Naive thymus-derived CD8-positive, alpha-beta T cell (primary cell): Measurements from ENCODE around the gene CDH23. TPM values are rescaled to one million over a fixed set of nuclear protein-coding genes. Genes with fewer than 3 reads are reported as not detected.

Experiments
- ATAC-seq, 2 donors: fragments of 150-1000 bp; cut with Tn5 transposase in 1 of 2; sonication (Bioruptor Pico), chemical (Tn5 transposase) in 1 of 2; 1 replicate in 1 of 2; 2 replicates in 1 of 2; pipeline ENCODE4 v1.10.0; 2021; ENCODE audit warnings: mild to moderate bottlenecking in 2 of 2, moderate library complexity in 2 of 2
- POLR2A ChIA-PET: fragments of 350-600 bp; sonication (Branson Sonifier 250); formaldehyde crosslinking; loops from one replicate; lab custom pipeline; 2021; ENCODE audit warnings: antibody characterized with exemption; lab: Charles Lee
- DNase-seq, 10 donors: peaks; one replicate each; pipeline versions ENCODE4 v3.0.0 to v3.0.0-alpha.2; 2020 to 2022
- H3K27ac Mint-ChIP-seq, 10 donors: one replicate each; pipeline ENCODE4 v1.8.0; 2020 to 2022; ENCODE audit warnings: mild to moderate bottlenecking in 10 of 10, mixed read lengths in 10 of 10, moderate library complexity in 4 of 10, inconsistent platforms in 1 of 10
- H3K27me3 Mint-ChIP-seq, 5 donors: one replicate each; pipeline ENCODE4 v1.8.0; 2021 to 2022; ENCODE audit warnings: mixed read lengths in 5 of 5
- H3K36me3 Mint-ChIP-seq, 3 donors: one replicate each; pipeline ENCODE4 v1.8.0; 2020 to 2022; ENCODE audit warnings: mixed read lengths in 3 of 3, mild to moderate bottlenecking in 2 of 3, inconsistent platforms in 1 of 3
- H3K4me1 Mint-ChIP-seq, 4 donors: one replicate each; pipeline ENCODE4 v1.8.0; 2021 to 2022; ENCODE audit warnings: mixed read lengths in 4 of 4
- H3K4me3 Mint-ChIP-seq, 10 donors: one replicate each; pipeline ENCODE4 v1.8.0; 2020 to 2022; ENCODE audit warnings: mild to moderate bottlenecking in 10 of 10, mixed read lengths in 10 of 10, moderate library complexity in 6 of 10, inconsistent platforms in 1 of 10
- H3K9me3 Mint-ChIP-seq, 9 donors: one replicate each; pipeline ENCODE4 v1.8.0; 2020 to 2022; ENCODE audit warnings: mixed read lengths in 9 of 9, mild to moderate bottlenecking in 3 of 9, inconsistent platforms in 1 of 9, moderate library complexity in 1 of 9
- polyA plus RNA-seq, 3 donors: library from polyadenylated mRNA; unstranded; fragments of 300-500 nt; fragmentation: Illumina TruSeq; gene quantifications; one replicate each; pipeline ENCODE4 v1.2.3, GENCODE V29; 2021
- total RNA-seq, 8 experiments: library from RNA in 2 of 8; stranded (reverse) in 2 of 8; gene quantifications; one replicate each; pipeline ENCODE4 v1.2.3 and lab custom pipeline; 2021 to 2026

CDH23 gene
- total and polyA plus RNA-seq, 5 experiments from 2014 or later, result 0.82 to 10.2 (median 3.8) TPM

DNA sequence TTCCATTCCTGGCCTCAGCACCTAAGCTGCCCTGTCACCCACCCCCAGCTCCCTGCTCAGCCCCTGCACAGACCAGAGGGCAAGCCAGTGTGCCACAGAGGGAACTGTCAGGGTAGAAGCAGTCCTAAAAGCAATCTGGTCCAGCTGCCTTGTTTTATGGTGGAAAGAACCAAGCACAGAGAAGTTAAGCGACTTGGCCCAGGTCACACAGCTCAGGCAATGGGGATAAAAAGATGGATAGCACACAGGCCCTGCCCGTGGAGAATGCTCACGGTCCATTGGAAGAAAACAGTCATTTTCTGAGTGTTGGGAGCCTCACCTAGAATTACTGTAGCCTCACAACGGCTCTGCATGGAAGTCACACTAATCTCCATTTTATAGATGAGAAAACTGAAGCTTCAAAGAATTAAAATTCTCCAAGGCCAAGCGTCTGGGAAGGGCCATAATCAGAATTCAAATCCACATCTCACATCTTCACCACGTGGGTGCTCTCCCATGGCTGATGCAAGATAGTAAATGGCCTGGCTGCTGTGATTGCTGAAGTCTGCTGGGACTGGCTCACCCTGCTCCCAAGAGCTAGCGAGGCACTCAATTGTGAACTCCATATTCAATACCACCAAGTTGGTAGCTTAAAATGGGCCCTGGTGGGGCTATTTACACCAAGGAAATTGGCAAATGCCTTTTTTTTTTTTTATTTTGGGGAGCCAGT, 296.0 kb downstream of the CDH23 start:
- no peak for DNase-seq
- no peaks in the 10 kb centered on the region for H3K27me3 Mint-ChIP-seq
- H3K4me3 Mint-ChIP-seq, result no peak overlapping the region
- peak overlapping the region in 1 of 10 donors; percentile 31 for H3K27ac Mint-ChIP-seq
- peaks cover 0 to 11% (median 4%) of the 10 kb centered on the region in 9 donors for H3K9me3 Mint-ChIP-seq
- ATAC-seq, result no peak
- peaks cover 15 to 46% (median 38%) of the 10 kb centered on the region in 4 donors for H3K4me1 Mint-ChIP-seq
- POLR2A ChIA-PET, result interaction anchor here (0.6 to 16.7 kb wide), 7 partner anchors 11 to 616 kb away, joined by 3 to 194 read pairs (median 3); partner anchors contain the start of gene VSIR
- no peaks in the 10 kb centered on the region for H3K36me3 Mint-ChIP-seq

- DNase-seq, result no peak
- Mint-ChIP-seq H3K27ac (peak overlapping the region in 8 of 10 donors; percentile 19 to 91 (median 80)), H3K36me3 (no peaks in the 10 kb centered on the region), H3K4me1 (peaks cover 13 to 48% (median 43%) of the 10 kb centered on the region in 4 donors), H3K27me3 (no peaks in the 10 kb centered on the region), H3K4me3 (peak overlapping the region in 7 of 10 donors; percentile 15 to 79 (median 45)), H3K9me3 (peaks cover 0 to 6% (median 0%) of the 10 kb centered on the region in 9 donors)
- POLR2A ChIA-PET, result interaction anchor here (3.1 to 16.7 kb wide), 2 partner anchors 35 to 77 kb away, joined by 21 to 194 read pairs; partner anchors contain the start of gene VSIR
- no peak for ATAC-seq
Observed at GRCh38 chr10:71693377-71693776, 296.7 kb downstream of the CDH23 start.

GRCh38 chr10:71694039-71694501, 297.4 kb downstream of the CDH23 start:
- peaks cover 16 to 54% (median 49%) of the 10 kb centered on the region in 4 donors for H3K4me1 Mint-ChIP-seq
- POLR2A ChIA-PET, result interaction anchor here (0.7 to 16.7 kb wide), 7 partner anchors 20 to 77 kb away, joined by 3 to 194 read pairs (median 6); partner anchors contain the start of gene VSIR
- H3K36me3 Mint-ChIP-seq, result no peaks in the 10 kb centered on the region
- DNase-seq (no peak), ATAC-seq (no peak)
- no peaks in the 10 kb centered on the region for H3K27me3 Mint-ChIP-seq
- H3K27ac Mint-ChIP-seq, result peak overlapping the region; percentile 70 to 94 (median 87)
- peak overlapping the region; percentile 49 to 82 (median 76) for H3K4me3 Mint-ChIP-seq
- peaks cover 0 to 5% (median 0%) of the 10 kb centered on the region in 9 donors for H3K9me3 Mint-ChIP-seq

- Mint-ChIP-seq H3K9me3 (peaks cover 0 to 3% (median 0%) of the 10 kb centered on the region in 9 donors), H3K4me3 (peak overlapping the region; percentile 53 to 82 (median 76)), H3K27ac (peak overlapping the region; percentile 70 to 94 (median 87)), H3K36me3 (no peaks in the 10 kb centered on the region), H3K4me1 (peaks cover 18 to 59% (median 53%) of the 10 kb centered on the region in 4 donors), H3K27me3 (no peaks in the 10 kb centered on the region)
- DNase-seq, result peak in 5 of 10 donors; percentile 17 to 58 (median 46)
- POLR2A ChIA-PET, result interaction anchor here (0.7 to 16.7 kb wide), 10 partner anchors 15 to 76 kb away, joined by 3 to 194 read pairs (median 6); partner anchors contain the start of gene VSIR
- ATAC-seq, result peak; percentile 75 to 78
Observed at GRCh38 chr10:71694567-71694968, 297.8 kb downstream of the CDH23 start.

- Mint-ChIP-seq H3K9me3 (peaks cover 0 to 3% (median 0%) of the 10 kb centered on the region in 9 donors), H3K4me1 (peaks cover 18 to 60% (median 54%) of the 10 kb centered on the region in 4 donors), H3K4me3 (peak overlapping the region in 4 of 10 donors; percentile 4 to 76 (median 50)), H3K27ac (peak overlapping the region in 5 of 10 donors; percentile 31 to 91 (median 65)), H3K36me3 (no peaks in the 10 kb centered on the region), H3K27me3 (no peaks in the 10 kb centered on the region)
- DNase-seq (no peak), ATAC-seq (no peak)
- POLR2A ChIA-PET, result interaction anchor here (0.9 to 16.7 kb wide), 16 partner anchors 13 to 75 kb away, joined by 3 to 194 read pairs (median 6); partner anchors contain the start of gene VSIR
Observed at GRCh38 chr10:71695502-71696476, 299.1 kb downstream of the CDH23 start.

GRCh38 chr10:71696628-71697326, 300.1 kb downstream of the CDH23 start:
- DNase-seq (peak; percentile 40 to 77 (median 62)), ATAC-seq (peak; percentile 78 to 82)
- POLR2A ChIA-PET, result interaction anchor here (0.9 to 16.7 kb wide), 13 partner anchors 9 to 74 kb away, joined by 3 to 194 read pairs (median 6); partner anchors contain the start of gene VSIR
- no peaks in the 10 kb centered on the region for H3K36me3 Mint-ChIP-seq
- peak overlapping the region in 3 of 10 donors; percentile 29 to 36 (median 30) for H3K4me3 Mint-ChIP-seq
- H3K27ac Mint-ChIP-seq, result peak overlapping the region in 6 of 10 donors; percentile 18 to 81 (median 38)
- peaks cover 16 to 60% (median 54%) of the 10 kb centered on the region in 4 donors for H3K4me1 Mint-ChIP-seq
- no peaks in the 10 kb centered on the region for H3K9me3 Mint-ChIP-seq
- H3K27me3 Mint-ChIP-seq, result no peaks in the 10 kb centered on the region

- H3K9me3 Mint-ChIP-seq, result no peaks in the 10 kb centered on the region
- H3K4me3 Mint-ChIP-seq, result peak overlapping the region in 7 of 10 donors; percentile 1 to 64 (median 39)
- POLR2A ChIA-PET, result interaction anchor here (0.6 to 16.7 kb wide), 14 partner anchors 9 to 73 kb away, joined by 3 to 194 read pairs (median 6); partner anchors contain the start of gene VSIR
- H3K36me3 Mint-ChIP-seq, result no peaks in the 10 kb centered on the region
- H3K27me3 Mint-ChIP-seq, result no peaks in the 10 kb centered on the region
- ATAC-seq (peak; percentile 9 to 20), DNase-seq (peak in 1 of 10 donors; percentile 29)
- peak overlapping the region in 7 of 10 donors; percentile 8 to 89 (median 48) for H3K27ac Mint-ChIP-seq
- H3K4me1 Mint-ChIP-seq, result peaks cover 20 to 60% (median 53%) of the 10 kb centered on the region in 4 donors
Observed at GRCh38 chr10:71697938-71698709, 301.4 kb downstream of the CDH23 start.

- Mint-ChIP-seq H3K4me3 (peak overlapping the region in 5 of 10 donors; percentile 4 to 64 (median 38)), H3K27me3 (no peaks in the 10 kb centered on the region), H3K27ac (peak overlapping the region in 5 of 10 donors; percentile 20 to 75 (median 47)), H3K4me1 (peaks cover 22 to 56% (median 51%) of the 10 kb centered on the region in 4 donors), H3K36me3 (no peaks in the 10 kb centered on the region), H3K9me3 (no peaks in the 10 kb centered on the region)
- POLR2A ChIA-PET, result interaction anchor here (0.8 to 16.7 kb wide), 9 partner anchors 9 to 72 kb away, joined by 3 to 194 read pairs (median 6); partner anchors contain the start of gene VSIR
- ATAC-seq (no peak), DNase-seq (no peak)
Observed at GRCh38 chr10:71698737-71699136, 302.0 kb downstream of the CDH23 start.

DNA sequence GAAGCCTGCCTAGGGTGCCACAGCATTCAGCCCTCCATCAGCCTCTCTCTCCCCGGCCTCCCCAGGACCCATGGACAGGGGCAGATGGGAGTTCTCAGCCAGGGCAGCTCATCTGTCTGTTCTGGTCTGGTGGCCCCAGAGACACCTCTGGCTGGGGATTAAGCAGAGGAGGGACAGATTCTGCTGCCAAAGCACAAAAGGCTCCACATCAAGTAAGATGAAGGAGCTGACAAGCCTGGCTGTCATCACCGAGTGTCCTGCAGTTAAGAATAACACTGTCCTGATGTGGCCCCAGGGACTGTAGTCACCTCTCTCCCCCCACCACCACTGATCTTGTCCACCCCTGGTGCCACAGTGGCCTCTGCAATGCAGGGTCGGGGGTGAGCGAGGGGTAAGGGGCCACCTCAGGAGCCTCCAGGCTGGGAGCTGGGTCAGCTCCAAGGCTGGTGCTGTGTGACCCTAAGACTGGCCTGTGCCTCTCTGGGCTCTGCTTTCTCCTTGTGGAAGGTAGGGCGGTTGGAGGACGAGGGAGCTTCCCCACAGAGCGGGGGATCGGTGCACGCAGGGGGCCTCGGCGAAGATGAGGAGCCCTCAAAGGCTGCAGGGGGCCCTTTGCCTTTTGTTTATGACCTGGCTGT, 304.1 kb downstream of the CDH23 start:
- no peaks in the 10 kb centered on the region for H3K36me3 Mint-ChIP-seq
- DNase-seq (no peak), ATAC-seq (no peak)
- no peak overlapping the region for H3K4me3 Mint-ChIP-seq
- H3K9me3 Mint-ChIP-seq, result no peaks in the 10 kb centered on the region
- H3K4me1 Mint-ChIP-seq, result peaks cover 15 to 37% (median 34%) of the 10 kb centered on the region in 4 donors
- no peaks in the 10 kb centered on the region for H3K27me3 Mint-ChIP-seq
- no peak overlapping the region for H3K27ac Mint-ChIP-seq
- POLR2A ChIA-PET, result interaction anchor here (16.7 kb wide), 1 partner anchor 70 kb away, joined by 194 read pairs; the partner anchor contains the start of gene VSIR

- H3K4me3 Mint-ChIP-seq, result no peak overlapping the region
- POLR2A ChIA-PET, result interaction anchor here (16.7 kb wide), 1 partner anchor 69 kb away, joined by 194 read pairs; the partner anchor contains the start of gene VSIR
- no peak overlapping the region for H3K27ac Mint-ChIP-seq
- peaks cover 14 to 34% (median 30%) of the 10 kb centered on the region in 4 donors for H3K4me1 Mint-ChIP-seq
- DNase-seq (no peak), ATAC-seq (no peak)
- H3K9me3 Mint-ChIP-seq, result no peaks in the 10 kb centered on the region
- no peaks in the 10 kb centered on the region for H3K27me3 Mint-ChIP-seq
- H3K36me3 Mint-ChIP-seq, result no peaks in the 10 kb centered on the region
Observed at GRCh38 chr10:71701496-71702132, 304.9 kb downstream of the CDH23 start.
